HepG2 (cell line): ENCODE results near the gene ARHGAP26. TPM values are rescaled to one million over a fixed set of nuclear protein-coding genes. Genes with fewer than 3 reads are reported as not detected.

ENCODE experiments used
- JARID2 ChIP-seq: sonication (generic); formaldehyde crosslinking; IDR thresholded peaks from 2 replicates; pipeline ENCODE4 v1.8.1; 2023; ENCODE audit warnings: missing genetic modification reagents, inconsistent platforms; ENCODE audit not compliant: insufficient replicate concordance
- MAZ ChIP-seq, 2 experiments: sonication (generic) in 1 of 2; formaldehyde crosslinking in 1 of 2; IDR thresholded peaks; 2 replicates each; pipeline versions ENCODE4 v1.5.0 to v1.6.1; 2012 to 2020; ENCODE audit warnings: low read depth in 2 of 2, mild to moderate bottlenecking in 2 of 2, borderline replicate concordance in 1 of 2, improper control_type of control experiment in 1 of 2, low read length in 1 of 2, missing genetic modification reagents in 1 of 2, moderate library complexity in 1 of 2
- MEIS1 ChIP-seq: sonication (generic); formaldehyde crosslinking; IDR thresholded peaks from 2 replicates; pipeline ENCODE4 v1.9.0; 2021; ENCODE audit warnings: mild to moderate bottlenecking, missing genetic modification reagents, moderate library complexity, borderline replicate concordance
- SNAPC2 ChIP-seq: sonication (generic); formaldehyde crosslinking; IDR thresholded peaks from 2 replicates; pipeline ENCODE4 v1.8.1; 2022; ENCODE audit warnings: mild to moderate bottlenecking, missing genetic modification reagents
- TSC22D2 ChIP-seq: sonication (generic); formaldehyde crosslinking; IDR thresholded peaks from 2 replicates; pipeline ENCODE4 v1.5.1; 2020; ENCODE audit warnings: missing genetic modification reagents, mild to moderate bottlenecking, borderline replicate concordance
- ZBTB21 ChIP-seq: sonication (generic); formaldehyde crosslinking; IDR thresholded peaks from 2 replicates; pipeline ENCODE4 v1.4.0; 2020; ENCODE audit warnings: missing genetic modification reagents
- ZNF7 ChIP-seq: IDR thresholded peaks from 2 replicates; pipeline ENCODE4 v1.6.1; 2016; ENCODE audit warnings: missing biosample characterization, missing genetic modification reagents
- polyA plus RNA-seq, 8 experiments: library from polyadenylated mRNA; depleted of rRNA in 3 of 8; stranded (reverse) in 7 of 8; unstranded in 1 of 8; fragments of >200 nt; fragmentation: Illumina TruSeq in 4 of 8; extraction: Trizol in 4 of 8; gene quantifications; 2 replicates each; pipeline versions ENCODE4 v1.2.1 to v1.2.3, GENCODE V29; 2011 to 2016; ENCODE audit warnings: low read depth in 4 of 8, missing spikeins in 1 of 8, mixed read lengths in 1 of 8; ENCODE audit not compliant: insufficient read depth in 1 of 8
- total RNA-seq, 5 experiments: library from RNA; depleted of rRNA; stranded (reverse); fragments of >200 nt; fragmentation: Illumina TruSeq; extraction: Trizol; gene quantifications; 2 replicates each; pipeline ENCODE4 v1.2.3, GENCODE V29; 2016; ENCODE audit warnings: low read depth in 1 of 5
- TF ChIP-seq, protein P1 (sequence below): sonication (generic); formaldehyde crosslinking; IDR thresholded peaks from 2 replicates; pipeline ENCODE4 v1.4.0; 2020; ENCODE audit warnings: missing genetic modification reagents
- TF ChIP-seq, protein P2 (sequence below): IDR thresholded peaks from 2 replicates; pipeline ENCODE4 v1.6.1; 2016; ENCODE audit warnings: missing genetic modification reagents, missing compliant biosample characterization
- TF ChIP-seq, protein P3 (sequence below): sonication (generic); formaldehyde crosslinking; IDR thresholded peaks from 2 replicates; pipeline ENCODE4 v1.4.0; 2020; ENCODE audit warnings: mild to moderate bottlenecking, missing genetic modification reagents
- TF ChIP-seq, protein P4 (sequence below): sonication (generic); formaldehyde crosslinking; IDR thresholded peaks from 2 replicates; pipeline ENCODE4 v1.4.0; 2020; ENCODE audit warnings: missing genetic modification reagents

ARHGAP26 gene
- total and polyA plus RNA-seq, 2 of the 13 experiments (the other 11 are each of a cell fraction or from before 2014, with no cell fraction given), result 9.6 to 18.2 TPM

DNA sequence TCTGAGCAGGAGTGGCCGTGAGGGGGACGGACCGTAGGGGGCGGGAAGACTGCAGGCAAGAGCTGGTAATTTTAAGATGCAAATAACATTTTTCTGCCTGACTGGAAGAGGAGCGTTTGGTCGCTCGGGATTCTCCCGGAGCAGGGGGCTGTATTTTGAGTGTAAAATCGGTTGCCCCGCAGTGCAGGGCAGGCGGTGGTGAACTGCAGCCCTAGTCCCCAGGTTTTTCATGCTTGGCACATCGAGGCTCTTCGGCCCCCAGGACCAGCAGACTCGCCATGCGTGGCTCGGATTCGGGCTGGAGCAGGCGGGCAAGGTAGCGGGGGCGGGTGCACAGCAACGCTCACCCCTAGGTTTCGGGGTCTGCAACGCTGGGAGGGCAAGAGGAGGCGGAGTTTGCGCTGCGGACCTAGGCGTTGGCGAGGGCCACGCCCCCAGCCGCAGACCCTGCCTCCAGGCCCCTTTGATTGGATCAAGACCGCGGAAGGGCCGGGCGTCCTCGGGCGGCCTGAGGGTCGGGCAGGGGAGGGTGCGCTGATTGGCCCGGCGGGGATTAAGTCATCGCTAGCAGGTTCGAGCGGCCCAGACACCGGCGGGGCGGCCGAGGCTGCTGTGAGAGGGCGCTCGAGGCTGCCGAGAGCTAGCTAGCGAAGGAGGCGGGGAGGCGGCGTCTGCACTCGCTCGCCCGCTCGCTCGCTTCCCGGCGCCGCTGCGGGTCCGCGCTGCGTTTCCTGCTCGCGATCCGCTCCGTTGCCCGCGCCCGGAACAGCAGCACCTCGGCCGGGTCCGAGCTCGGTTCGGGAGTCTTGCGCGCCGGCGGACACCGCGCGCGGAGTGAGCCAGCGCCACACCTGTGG, at the start of gene ARHGAP26 (continued):
- TF ChIP-seq, protein P1, sequence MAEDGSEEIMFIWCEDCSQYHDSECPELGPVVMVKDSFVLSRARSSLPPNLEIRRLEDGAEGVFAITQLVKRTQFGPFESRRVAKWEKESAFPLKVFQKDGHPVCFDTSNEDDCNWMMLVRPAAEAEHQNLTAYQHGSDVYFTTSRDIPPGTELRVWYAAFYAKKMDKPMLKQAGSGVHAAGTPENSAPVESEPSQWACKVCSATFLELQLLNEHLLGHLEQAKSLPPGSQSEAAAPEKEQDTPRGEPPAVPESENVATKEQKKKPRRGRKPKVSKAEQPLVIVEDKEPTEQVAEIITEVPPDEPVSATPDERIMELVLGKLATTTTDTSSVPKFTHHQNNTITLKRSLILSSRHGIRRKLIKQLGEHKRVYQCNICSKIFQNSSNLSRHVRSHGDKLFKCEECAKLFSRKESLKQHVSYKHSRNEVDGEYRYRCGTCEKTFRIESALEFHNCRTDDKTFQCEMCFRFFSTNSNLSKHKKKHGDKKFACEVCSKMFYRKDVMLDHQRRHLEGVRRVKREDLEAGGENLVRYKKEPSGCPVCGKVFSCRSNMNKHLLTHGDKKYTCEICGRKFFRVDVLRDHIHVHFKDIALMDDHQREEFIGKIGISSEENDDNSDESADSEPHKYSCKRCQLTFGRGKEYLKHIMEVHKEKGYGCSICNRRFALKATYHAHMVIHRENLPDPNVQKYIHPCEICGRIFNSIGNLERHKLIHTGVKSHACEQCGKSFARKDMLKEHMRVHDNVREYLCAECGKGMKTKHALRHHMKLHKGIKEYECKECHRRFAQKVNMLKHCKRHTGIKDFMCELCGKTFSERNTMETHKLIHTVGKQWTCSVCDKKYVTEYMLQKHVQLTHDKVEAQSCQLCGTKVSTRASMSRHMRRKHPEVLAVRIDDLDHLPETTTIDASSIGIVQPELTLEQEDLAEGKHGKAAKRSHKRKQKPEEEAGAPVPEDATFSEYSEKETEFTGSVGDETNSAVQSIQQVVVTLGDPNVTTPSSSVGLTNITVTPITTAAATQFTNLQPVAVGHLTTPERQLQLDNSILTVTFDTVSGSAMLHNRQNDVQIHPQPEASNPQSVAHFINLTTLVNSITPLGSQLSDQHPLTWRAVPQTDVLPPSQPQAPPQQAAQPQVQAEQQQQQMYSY (CRISPR knock-in tag), result no peak
- no peak for TF ChIP-seq MEIS1
- TF ChIP-seq JARID2 (CRISPR knock-in tag), result no peak
- TF ChIP-seq, protein P2, sequence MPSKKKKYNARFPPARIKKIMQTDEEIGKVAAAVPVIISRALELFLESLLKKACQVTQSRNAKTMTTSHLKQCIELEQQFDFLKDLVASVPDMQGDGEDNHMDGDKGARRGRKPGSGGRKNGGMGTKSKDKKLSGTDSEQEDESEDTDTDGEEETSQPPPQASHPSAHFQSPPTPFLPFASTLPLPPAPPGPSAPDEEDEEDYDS (CRISPR knock-in tag), result peak; percentile 87
- TF ChIP-seq, protein P3, sequence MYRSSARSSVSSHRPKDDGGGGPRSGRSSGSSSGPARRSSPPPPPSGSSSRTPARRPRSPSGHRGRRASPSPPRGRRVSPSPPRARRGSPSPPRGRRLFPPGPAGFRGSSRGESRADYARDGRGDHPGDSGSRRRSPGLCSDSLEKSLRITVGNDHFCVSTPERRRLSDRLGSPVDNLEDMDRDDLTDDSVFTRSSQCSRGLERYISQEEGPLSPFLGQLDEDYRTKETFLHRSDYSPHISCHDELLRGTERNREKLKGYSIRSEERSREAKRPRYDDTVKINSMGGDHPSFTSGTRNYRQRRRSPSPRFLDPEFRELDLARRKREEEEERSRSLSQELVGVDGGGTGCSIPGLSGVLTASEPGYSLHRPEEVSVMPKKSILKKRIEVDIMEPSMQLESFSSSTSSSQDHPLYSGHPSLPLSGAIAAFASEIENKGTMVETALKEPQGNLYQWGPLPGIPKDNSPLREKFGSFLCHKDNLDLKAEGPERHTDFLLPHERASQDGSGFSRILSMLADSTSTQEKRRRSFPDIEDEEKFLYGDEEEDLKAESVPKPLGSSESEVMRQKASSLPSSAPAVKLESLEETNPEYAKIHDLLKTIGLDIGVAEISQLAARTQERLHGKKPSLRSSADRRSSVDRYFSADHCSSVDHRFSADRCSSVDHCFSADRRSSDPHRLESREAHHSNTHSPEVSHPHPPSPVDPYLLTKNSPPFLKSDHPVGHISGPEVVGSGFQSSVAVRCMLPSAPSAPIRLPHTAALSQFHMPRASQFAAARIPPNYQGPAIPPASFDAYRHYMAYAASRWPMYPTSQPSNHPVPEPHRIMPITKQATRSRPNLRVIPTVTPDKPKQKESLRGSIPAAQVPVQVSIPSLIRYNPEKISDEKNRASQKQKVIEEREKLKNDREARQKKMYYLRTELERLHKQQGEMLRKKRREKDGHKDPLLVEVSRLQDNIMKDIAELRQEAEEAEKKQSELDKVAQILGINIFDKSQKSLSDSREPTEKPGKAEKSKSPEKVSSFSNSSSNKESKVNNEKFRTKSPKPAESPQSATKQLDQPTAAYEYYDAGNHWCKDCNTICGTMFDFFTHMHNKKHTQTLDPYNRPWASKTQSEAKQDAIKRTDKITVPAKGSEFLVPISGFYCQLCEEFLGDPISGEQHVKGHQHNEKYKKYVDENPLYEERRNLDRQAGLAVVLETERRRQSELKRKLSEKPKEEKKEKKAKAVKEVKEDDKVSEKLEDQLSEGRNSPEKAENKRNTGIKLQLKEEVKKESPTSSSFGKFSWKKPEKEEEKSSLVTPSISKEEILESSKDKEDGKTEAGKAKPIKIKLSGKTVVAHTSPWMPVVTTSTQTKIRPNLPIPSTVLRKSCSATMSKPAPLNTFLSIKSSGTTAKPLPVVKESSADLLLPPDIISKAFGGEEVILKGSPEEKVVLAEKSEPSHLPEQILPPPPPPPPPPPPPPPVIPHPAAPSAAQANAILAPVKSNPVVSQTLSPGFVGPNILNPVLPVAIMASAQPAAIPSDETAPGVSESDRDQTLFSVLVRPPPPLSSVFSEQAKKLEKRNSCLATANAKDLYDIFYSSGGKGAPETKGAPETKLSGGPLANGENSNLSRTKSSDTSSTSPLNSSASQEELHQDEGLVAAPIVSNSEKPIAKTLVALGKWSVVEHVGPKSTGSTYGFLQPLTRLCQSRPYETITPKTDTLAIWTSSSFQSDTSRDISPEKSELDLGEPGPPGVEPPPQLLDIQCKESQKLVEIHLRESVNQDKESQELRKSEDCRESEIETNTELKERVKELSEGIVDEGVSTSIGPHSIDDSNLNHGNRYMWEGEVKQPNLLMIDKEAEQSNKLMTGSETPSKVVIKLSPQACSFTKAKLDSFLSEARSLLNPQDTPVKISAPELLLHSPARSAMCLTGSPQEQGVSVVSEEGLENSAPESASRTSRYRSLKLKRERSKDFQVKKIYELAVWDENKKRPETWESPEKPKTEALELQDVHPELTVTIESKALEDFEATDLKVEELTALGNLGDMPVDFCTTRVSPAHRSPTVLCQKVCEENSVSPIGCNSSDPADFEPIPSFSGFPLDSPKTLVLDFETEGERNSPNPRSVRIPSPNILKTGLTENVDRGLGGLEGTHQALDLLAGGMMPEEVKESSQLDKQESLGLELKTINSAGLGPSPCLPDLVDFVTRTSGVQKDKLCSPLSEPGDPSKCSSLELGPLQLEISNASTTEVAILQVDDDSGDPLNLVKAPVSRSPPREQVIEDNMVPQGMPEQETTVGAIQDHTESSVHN (CRISPR knock-in tag), result no peak
- no peak for TF ChIP-seq ZBTB21 (CRISPR knock-in tag)
- TF ChIP-seq MAZ (IDR thresholded peaks at IDR 0.05; ENCODE audit: borderline replicate concordance, low read depth, low read length), result no peak
- TF ChIP-seq MAZ (CRISPR knock-in tag; IDR thresholded peaks at IDR 0.05; ENCODE audit: low read depth), result peak; percentile 70; the same call in 1 of the 2 replicates
- no peak for TF ChIP-seq SNAPC2
- TF ChIP-seq, protein P4, sequence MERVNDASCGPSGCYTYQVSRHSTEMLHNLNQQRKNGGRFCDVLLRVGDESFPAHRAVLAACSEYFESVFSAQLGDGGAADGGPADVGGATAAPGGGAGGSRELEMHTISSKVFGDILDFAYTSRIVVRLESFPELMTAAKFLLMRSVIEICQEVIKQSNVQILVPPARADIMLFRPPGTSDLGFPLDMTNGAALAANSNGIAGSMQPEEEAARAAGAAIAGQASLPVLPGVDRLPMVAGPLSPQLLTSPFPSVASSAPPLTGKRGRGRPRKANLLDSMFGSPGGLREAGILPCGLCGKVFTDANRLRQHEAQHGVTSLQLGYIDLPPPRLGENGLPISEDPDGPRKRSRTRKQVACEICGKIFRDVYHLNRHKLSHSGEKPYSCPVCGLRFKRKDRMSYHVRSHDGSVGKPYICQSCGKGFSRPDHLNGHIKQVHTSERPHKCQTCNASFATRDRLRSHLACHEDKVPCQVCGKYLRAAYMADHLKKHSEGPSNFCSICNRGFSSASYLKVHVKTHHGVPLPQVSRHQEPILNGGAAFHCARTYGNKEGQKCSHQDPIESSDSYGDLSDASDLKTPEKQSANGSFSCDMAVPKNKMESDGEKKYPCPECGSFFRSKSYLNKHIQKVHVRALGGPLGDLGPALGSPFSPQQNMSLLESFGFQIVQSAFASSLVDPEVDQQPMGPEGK (CRISPR knock-in tag), result no peak
- TF ChIP-seq TSC22D2 (CRISPR knock-in tag), result no peak
- TF ChIP-seq ZNF7 (CRISPR knock-in tag), result no peak
